A549 (cell line): ENCODE data around the gene NGDN. TPM values are rescaled to one million over a fixed set of nuclear protein-coding genes. Genes with fewer than 3 reads are reported as not detected.

Experiments
- ATAC-seq, 2 experiments: fragments of 200-7000 bp in 1 of 2; fragments of >200 bp in 1 of 2; cut with Nextera tagmentation in 1 of 2; cut with Tn5 transposase in 1 of 2; 3 replicates each; pipeline versions ENCODE4 v1.8.0 to v1.9.1; 2018 to 2020; ENCODE audit warnings: mild to moderate bottlenecking in 1 of 2, moderate library complexity in 1 of 2
- CTCF ChIA-PET: fragments of 300-600 bp; sonication (Branson Sonifier 250); formaldehyde crosslinking; extraction: SDS; loops from one replicate; lab custom pipeline; 2021; ENCODE audit warnings: antibody characterized with exemption, inconsistent platforms; lab: Yijun Ruan, JAX
- POLR2A ChIA-PET: fragments of 350-600 bp; formaldehyde crosslinking; extraction: SDS; loops from one replicate; lab custom pipeline; 2021; ENCODE audit warnings: antibody characterized with exemption, inconsistent platforms; lab: Yijun Ruan, JAX
- DNase-seq, 2 experiments: peaks; one replicate each; pipeline versions ENCODE4 v3.0.0 to v3.0.0-alpha.2; 2011 to 2016; ENCODE audit warnings: low read depth in 1 of 2, low spot score in 1 of 2
- FAIRE-seq: peaks from 2 replicates; lab custom pipeline; 2011; peaks lifted over from hg19 to GRCh38; lab: Jason Lieb, UNC
- H3K27ac ChIP-seq, 2 experiments: fragments of >200 bp; sonication (Bioruptor Twin); formaldehyde crosslinking; 3 replicates each; pipeline ENCODE4 v1.5.1; 2016 to 2017
- H3K4me1 ChIP-seq: fragments of >200 bp; sonication (Bioruptor Twin); formaldehyde crosslinking; 3 replicates; pipeline ENCODE4 v1.6.1; 2016
- H3K4me2 ChIP-seq: fragments of >200 bp; sonication (Bioruptor Twin); formaldehyde crosslinking; 3 replicates; pipeline ENCODE4 v1.6.1; 2016
- H3K4me3 ChIP-seq: fragments of >200 bp; sonication (Bioruptor Twin); formaldehyde crosslinking; 3 replicates; pipeline ENCODE4 v1.5.1; 2016
- H3K9me3 ChIP-seq: fragments of >200 bp; sonication (Bioruptor Twin); formaldehyde crosslinking; 3 replicates; pipeline ENCODE4 v1.6.1; 2016
- CTCF ChIP-seq: fragments of >200 bp; sonication (Bioruptor Twin); formaldehyde crosslinking; IDR thresholded peaks from 3 replicates; pipeline ENCODE4 v1.5.1; 2016
- EHMT2 ChIP-seq: fragments of 200-600 bp; sonication (generic); IDR thresholded peaks from 2 replicates; pipeline ENCODE4 v1.6.1; 2016; ENCODE audit warnings: antibody characterized with exemption, low read depth, mild to moderate bottlenecking, moderate library complexity
- ELK1 ChIP-seq: fragments of 150-350 bp; IDR thresholded peaks from 2 replicates; pipeline ENCODE4 v1.6.1; 2014; ENCODE audit warnings: low read depth, mild to moderate bottlenecking, low read length
- FOSB ChIP-seq: fragments of 250-450 bp; sonication (Bioruptor Pico); IDR thresholded peaks from 2 replicates; pipeline ENCODE4 v1.5.0; 2020; ENCODE audit warnings: mild to moderate bottlenecking, moderate library complexity
- FOSL2 ChIP-seq, 2 experiments: fragments of 450-650 bp in 1 of 2; fragments of >200 bp in 1 of 2; sonication (Bioruptor Twin) in 1 of 2; formaldehyde crosslinking; IDR thresholded peaks; 2 replicates each; pipeline versions ENCODE4 v1.5.0 to v1.6.1; 2016 to 2020; ENCODE audit warnings: mild to moderate bottlenecking in 1 of 2, moderate library complexity in 1 of 2
- HOXA7 ChIP-seq: fragments of 250-450 bp; sonication (Bioruptor Pico); IDR thresholded peaks from 2 replicates; pipeline ENCODE4 v1.5.0; 2020; ENCODE audit warnings: mild to moderate bottlenecking, moderate library complexity
- HOXB13 ChIP-seq: fragments of 250-450 bp; sonication (Bioruptor Pico); IDR thresholded peaks from 2 replicates; pipeline ENCODE4 v1.5.0; 2020; ENCODE audit warnings: low read depth, mild to moderate bottlenecking, moderate library complexity
- JUN ChIP-seq, 2 experiments: fragments of >200 bp; sonication (Bioruptor Twin); formaldehyde crosslinking; IDR thresholded peaks; 2 replicates in 1 of 2; 3 replicates in 1 of 2; pipeline ENCODE4 v1.6.1; 2016 to 2017
- JUNB ChIP-seq: fragments of >200 bp; sonication (Bioruptor Twin); formaldehyde crosslinking; IDR thresholded peaks from 2 replicates; pipeline ENCODE4 v1.6.1; 2016
- MAFK ChIP-seq: fragments of 450-650 bp; IDR thresholded peaks from 2 replicates; pipeline ENCODE4 v1.6.1; 2014; ENCODE audit not compliant: partially characterized antibody
- NFE2L2 ChIP-seq: fragments of 150-350 bp; conservative IDR thresholded peaks from 2 replicates; pipeline ENCODE4 v1.6.1; 2014; ENCODE audit warnings: low read length
- POLR2A ChIP-seq: IDR thresholded peaks from 2 replicates; pipeline ENCODE4 v1.6.1; 2012; ENCODE audit warnings: mild to moderate bottlenecking, low read length
- WGBS: methylation state at CpG from one replicate; pipeline ENCODE4 v1.1.6; 2017; ENCODE audit errors: missing lambda C conversion rate; 5-methylcytosine and 5-hydroxymethylcytosine counted together
- polyA plus RNA-seq, 4 experiments: library from polyadenylated mRNA; depleted of rRNA in 3 of 4; stranded (reverse); fragments of >200 nt; fragmentation: RNase III in 1 of 4; extraction: RNeasy Plus Mini Kit Qiagen cat#74134 plus additional on column Dnase treatment in 1 of 4; gene quantifications; 2 replicates in 3 of 4; 3 replicates in 1 of 4; pipeline ENCODE4 v1.2.3, GENCODE V29; 2011 to 2017
- TF ChIP-seq, protein P1 (sequence below): fragments of 250-450 bp; sonication (Bioruptor Pico); IDR thresholded peaks from 2 replicates; pipeline ENCODE4 v1.5.0; 2021; ENCODE audit warnings: mild to moderate bottlenecking, moderate library complexity, borderline replicate concordance
- TF ChIP-seq, protein P2 (sequence below): IDR thresholded peaks from 2 replicates; pipeline ENCODE4 v1.6.1; 2012

The NGDN gene
- polyA plus RNA-seq, 2 of the 4 experiments (the other 2 are of a cell fraction) = 62.9 to 108 TPM

- ChIA-PET POLR2A (no interaction called here), CTCF (interaction anchor here (0.5 to 1.6 kb wide), 2 partner anchors 23 to 45 kb away, joined by 3 to 4 read pairs; no protein-coding TSS in a partner anchor)
- H3K9me3 ChIP-seq = no peaks in the 10 kb centered on the region
- no peak overlapping the region for H3K4me3 ChIP-seq
- TF ChIP-seq POLR2A = no peak
- TF ChIP-seq, protein P1, sequence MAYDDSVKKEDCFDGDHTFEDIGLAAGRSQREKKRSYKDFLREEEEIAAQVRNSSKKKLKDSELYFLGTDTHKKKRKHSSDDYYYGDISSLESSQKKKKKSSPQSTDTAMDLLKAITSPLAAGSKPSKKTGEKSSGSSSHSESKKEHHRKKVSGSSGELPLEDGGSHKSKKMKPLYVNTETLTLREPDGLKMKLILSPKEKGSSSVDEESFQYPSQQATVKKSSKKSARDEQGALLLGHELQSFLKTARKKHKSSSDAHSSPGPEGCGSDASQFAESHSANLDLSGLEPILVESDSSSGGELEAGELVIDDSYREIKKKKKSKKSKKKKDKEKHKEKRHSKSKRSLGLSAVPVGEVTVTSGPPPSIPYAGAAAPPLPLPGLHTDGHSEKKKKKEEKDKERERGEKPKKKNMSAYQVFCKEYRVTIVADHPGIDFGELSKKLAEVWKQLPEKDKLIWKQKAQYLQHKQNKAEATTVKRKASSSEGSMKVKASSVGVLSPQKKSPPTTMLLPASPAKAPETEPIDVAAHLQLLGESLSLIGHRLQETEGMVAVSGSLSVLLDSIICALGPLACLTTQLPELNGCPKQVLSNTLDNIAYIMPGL = no peak
- ATAC-seq (no peak), DNase-seq (no peak), FAIRE-seq (no peak)
- no peaks in the 10 kb centered on the region for H3K4me1 ChIP-seq
- H3K4me2 ChIP-seq = no peak overlapping the region
- H3K27ac ChIP-seq = no peak overlapping the region
- WGBS = 59% methylated on average over 21 of the region's 25 CpGs
Measured at GRCh38 chr14:23513005-23513817, 43.7 kb downstream of the NGDN start.

GRCh38 chr14:23513818-23514643, 44.5 kb downstream of the NGDN start:
- POLR2A ChIA-PET = no interaction called here

More at GRCh38 chr14:23513818-23514643, 44.5 kb downstream of the NGDN start:
- TF ChIP-seq MAFK (no peak), NFE2L2 (no peak), EHMT2 (no peak), CTCF (no peak), JUNB (no peak), ELK1 (no peak), POLR2A (no peak), FOSL2 (IDR thresholded peaks at IDR 0.05) (no peak), FOSL2 (CRISPR knock-in tag; IDR thresholded peaks at IDR 0.05) (no peak), FOSB (CRISPR knock-in tag) (no peak), HOXA7 (CRISPR knock-in tag) (no peak), JUN (IDR thresholded peaks at IDR 0.05) (no peak), HOXB13 (CRISPR knock-in tag) (no peak)
- TF ChIP-seq, protein P2, sequence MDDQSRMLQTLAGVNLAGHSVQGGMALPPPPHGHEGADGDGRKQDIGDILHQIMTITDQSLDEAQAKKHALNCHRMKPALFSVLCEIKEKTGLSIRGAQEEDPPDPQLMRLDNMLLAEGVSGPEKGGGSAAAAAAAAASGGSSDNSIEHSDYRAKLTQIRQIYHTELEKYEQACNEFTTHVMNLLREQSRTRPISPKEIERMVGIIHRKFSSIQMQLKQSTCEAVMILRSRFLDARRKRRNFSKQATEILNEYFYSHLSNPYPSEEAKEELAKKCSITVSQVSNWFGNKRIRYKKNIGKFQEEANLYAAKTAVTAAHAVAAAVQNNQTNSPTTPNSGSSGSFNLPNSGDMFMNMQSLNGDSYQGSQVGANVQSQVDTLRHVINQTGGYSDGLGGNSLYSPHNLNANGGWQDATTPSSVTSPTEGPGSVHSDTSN = no peak
- 73% methylated on average over 8 of the region's 8 CpGs for WGBS
- Histone ChIP-seq H3K9me3 (no peaks in the 10 kb centered on the region), H3K27ac (no peak overlapping the region), H3K4me2 (no peak overlapping the region), H3K4me3 (no peak overlapping the region), H3K4me1 (no peaks in the 10 kb centered on the region)
- DNase-seq = no peak
- ATAC-seq = no peak
- CTCF ChIA-PET = interaction anchor here (0.5 kb wide), 1 partner anchor 24 kb away, joined by 3 read pairs; no protein-coding TSS in a partner anchor
- no peak for FAIRE-seq
